ENCODE data around the gene ADA.

ADA gene

DNA sequence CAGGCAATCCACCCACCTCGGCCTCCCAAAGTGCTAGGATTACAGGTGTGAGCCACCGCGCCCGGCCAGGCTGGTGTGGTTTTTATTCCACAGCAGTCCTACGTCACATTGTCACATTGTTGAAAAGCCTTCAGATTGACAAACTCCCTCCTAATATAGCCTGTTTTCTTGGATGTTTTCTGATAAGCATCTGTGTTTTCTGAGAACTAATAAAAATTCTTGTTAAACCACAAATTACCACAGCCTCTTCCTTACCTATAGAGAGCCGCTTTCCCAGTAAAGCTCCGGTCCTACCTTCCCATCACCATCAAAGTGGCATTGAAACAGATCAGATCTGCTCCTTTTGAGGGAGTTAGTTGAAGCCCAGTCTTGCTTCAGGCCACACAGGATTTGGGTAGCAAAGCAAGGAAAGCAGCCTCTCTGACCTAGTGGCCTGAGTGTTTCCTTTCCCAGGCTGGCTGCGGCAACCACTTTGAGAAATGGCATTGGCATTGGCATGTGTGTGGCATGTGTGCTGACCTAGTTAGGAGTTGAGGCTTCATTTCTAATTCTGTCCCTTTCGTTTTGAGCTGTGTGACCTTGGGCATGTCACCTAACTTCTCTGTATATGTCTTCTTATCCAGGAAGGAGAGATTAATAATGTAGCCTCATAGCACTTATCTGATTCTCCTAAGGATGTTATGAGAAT is 70.8 kb downstream of the ADA start:
- no peak for DNase-seq (ENCODE audit: low read depth in 3 of 3)

DNA sequence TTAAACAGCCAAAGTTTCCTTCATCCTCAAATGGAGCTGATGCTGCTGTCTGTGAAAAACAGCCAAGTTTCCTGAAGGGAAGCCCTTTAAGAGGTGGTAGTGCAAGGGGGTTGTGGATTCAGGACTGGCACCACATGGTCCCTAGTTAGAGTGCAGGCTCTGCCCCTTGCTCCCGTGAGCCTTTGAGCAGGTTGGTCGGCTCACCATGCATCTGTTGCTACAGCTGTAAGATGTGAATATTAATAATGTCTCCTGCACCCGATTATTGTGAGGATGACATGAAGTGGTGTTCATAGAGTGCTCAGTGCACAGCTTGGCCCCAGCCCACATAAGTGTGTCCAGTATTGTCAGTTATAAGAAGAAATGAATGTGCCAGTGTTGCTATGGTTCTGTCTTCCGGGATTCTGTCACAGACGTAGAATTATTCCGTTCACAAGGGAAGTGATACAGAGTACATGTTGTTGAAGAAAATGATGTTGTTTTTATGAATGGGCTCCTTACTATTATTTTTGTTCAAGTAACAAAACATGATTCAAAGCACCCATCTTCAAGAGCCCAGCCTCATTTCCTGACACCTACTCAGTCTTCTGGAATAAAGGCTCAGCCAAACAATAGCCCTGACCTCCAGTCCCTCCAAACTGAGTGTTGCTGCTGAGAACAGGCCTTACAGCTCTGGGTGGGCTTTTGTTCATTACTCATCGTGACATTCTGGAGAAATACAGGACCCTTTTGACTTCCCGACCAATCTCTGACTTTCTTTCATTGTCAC is 72.0 kb downstream of the ADA start:
- no peak for DNase-seq (ENCODE audit: low read depth in 3 of 3)

- no peak for DNase-seq (ENCODE audit: low read depth in 3 of 3)
These were observed 75.2 kb downstream of the ADA start for GRCh38 chr20:44576297-44576696.

DNA sequence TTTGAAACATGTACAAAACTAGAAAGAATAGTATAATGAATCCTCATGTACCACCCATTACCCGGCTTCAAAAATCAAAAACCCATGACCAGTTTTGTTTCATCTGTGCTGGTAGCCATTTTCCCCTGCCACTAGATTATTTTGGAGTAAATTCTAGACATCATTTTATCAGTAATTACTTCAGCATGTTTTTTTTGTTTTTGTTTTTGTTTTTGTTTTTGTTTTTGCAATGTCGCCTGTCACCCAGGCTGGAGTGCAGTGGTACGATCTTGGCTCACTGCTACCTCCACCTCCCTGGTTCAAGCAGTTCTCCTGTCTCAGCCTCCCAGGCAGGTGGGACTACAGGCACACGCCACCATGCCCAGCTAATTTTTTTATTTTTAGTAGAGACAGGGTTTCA is 77.1 kb downstream of the ADA start:
- no peak for DNase-seq (ENCODE audit: low read depth in 3 of 3)

DNA sequence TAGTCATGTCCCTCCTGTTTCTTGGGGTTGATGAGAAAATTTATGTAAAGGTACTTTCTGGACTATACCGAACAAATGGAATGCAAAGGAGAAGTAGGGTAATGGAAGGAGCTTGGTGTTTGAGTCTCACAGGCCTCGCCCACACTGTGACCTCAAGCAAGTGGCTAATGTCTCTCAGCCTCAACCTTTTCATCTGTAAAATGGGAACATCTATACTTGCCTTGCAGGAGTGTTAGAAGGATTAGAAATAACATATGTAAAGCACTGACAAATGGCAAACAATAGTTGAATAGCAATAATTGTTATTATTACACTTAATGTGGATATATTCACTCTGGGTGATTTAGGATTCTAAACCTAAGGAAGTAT is 78.0 kb downstream of the ADA start:
- no peak for DNase-seq (ENCODE audit: low read depth in 3 of 3)

- DNase-seq (ENCODE audit: low read depth in 3 of 3) = no peak
These were observed 78.7 kb downstream of the ADA start for GRCh38 chr20:44572551-44573500.

- DNase-seq (ENCODE audit: low read depth in 3 of 3) = no peak
These were observed 80.0 kb downstream of the ADA start for GRCh38 chr20:44571362-44571988.

DNA sequence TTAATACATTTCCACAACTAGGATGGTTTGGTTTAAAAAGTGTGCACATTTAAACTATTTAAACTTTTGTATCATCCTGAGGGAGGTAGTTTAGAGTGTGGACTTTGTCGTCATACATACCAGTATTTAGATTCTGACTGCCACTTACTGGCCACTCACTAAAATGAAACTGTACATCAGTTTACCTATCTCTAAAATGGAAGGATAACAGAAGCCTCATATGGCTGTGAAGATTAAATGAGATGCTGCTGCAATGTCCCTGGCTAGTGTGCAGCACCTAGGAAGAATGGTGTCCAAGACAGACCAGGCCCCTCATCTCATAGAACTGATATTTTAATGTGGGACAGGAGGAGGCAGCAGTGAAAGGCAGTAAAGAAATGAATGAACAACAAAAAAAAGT is 81.1 kb downstream of the ADA start:
- DNase-seq (ENCODE audit: low read depth in 3 of 3) = no peak

All from stimulated activated CD4-positive, alpha-beta T cell treated with anti-CD3 and anti-CD28 coated beads, TNF-alpha, amount 100 ng/mL, for 4 hours (primary cell).